Activated T-cell treated with anti-CD3 and anti-CD28 coated beads for 1 hour (primary cell): ENCODE results near the gene ATP9A.
"Not testable (repeated sequence)": the region's sequence is repeated elsewhere in the genome, so short reads cannot be mapped to it uniquely, and the experiment has no call there.

Experiments used
- DNase-seq: peaks from one replicate; pipeline ENCODE4 v3.0.0-alpha.2; 2020; ENCODE audit warnings: low read depth

ATP9A gene

DNA sequence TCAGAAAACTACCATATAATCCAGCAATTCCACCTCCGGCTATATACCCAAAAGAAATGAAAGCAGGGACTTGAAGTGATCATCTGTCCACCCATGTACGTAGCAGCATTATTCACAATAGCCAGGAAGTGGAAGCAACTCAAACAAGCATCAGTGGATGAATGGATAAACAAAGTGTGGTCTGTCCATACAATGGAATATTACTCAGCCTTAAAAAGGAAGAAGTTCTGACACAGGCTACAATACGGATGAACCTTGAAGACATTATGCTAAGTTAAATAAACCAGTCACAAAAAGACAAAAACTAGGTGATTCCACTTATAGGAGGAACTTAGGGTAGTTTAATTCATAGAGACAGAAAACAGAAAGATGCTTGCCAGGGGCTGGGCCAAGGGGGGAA is 76.5 kb downstream of the ATP9A start:
- DNase-seq: no peak

DNA sequence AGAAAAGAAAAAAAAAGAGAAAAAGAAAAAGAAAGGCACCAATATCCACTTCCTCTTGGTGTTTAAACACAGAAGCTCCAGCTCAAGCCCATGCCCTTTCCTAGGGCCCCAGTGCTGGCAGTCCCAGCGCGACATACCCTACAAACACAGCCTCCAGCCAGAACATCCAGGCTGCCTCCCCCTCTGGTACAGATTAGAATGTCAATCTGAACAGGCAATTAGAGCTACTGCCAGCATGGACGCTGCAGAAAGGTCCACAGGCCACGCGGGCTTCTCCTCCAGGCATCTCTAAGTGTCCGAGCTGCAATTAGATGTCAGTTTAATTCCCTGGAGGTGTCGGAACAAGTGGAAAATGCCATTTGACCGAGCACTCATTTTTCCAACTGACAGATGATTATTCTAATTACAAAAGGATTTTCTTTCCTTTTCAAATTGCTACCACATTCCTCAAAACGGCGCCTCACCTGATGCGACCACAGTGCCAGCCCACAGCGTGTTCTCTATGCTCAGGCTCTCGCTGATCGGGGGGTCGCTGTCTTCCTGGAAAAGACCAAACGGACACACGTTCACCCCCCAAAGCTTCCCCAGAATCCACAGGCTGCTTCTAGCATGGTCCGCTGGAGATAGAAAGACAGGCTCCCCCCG is 79.5 kb downstream of the ATP9A start:
- no peak for DNase-seq

DNA sequence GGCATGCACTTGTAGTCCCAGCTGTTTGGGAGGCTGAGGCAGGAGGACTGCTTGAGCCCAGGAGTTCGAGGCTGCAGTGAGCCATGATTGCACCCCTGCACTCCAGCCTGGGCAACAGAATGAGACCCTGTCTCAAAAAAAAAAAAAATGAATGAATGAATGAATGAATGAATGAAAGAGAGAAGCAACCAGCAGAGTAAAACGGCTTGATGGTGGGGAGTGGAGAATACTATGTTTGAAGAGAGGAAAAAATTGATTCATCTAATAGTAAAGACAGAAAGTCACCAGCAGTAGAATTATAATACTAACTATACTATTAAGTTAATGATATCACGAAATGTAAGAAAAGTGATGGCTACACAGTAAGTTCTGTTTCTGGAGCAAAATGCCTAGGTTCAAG is 80.6 kb downstream of the ATP9A start:
- DNase-seq: no peak

DNA sequence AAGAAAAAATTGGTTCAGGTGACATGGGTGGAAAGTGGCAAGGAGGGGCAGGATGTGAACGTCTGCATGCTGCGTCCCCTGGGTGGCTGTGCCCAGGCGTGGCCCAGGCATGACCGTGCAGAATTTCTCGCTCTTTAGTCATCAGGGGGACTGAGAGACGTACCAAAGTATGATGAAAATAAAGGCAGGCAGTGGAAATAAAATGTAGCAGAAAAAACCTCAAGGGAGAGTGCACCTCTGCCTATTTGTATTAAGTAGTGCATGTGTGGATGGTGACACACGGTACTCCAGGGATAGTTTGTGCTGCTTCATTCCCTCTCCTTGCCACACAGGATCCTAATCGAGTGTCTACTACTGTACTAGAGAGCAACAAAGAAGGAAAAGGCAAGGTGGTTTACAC is 81.1 kb downstream of the ATP9A start:
- no peak for DNase-seq

DNA sequence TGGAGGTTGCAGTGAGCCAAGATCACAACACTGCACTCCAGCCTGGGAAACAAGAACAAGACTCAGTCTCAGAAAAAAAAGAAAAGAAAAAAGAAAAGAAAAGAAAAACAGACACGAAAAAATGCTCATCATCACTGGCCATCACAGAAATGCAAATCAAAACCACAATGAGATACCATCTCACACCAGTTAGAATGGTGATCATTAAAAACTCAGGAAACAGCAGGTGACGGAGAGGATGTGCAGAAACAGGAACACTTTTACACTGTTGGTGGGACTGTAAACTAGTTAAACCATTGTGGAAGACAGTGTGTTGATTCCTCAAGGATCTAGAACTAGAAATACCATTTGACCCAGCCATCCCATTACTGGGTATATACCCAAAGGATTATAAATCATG is 82.7 kb downstream of the ATP9A start:
- not testable (repeated sequence) for DNase-seq

DNA sequence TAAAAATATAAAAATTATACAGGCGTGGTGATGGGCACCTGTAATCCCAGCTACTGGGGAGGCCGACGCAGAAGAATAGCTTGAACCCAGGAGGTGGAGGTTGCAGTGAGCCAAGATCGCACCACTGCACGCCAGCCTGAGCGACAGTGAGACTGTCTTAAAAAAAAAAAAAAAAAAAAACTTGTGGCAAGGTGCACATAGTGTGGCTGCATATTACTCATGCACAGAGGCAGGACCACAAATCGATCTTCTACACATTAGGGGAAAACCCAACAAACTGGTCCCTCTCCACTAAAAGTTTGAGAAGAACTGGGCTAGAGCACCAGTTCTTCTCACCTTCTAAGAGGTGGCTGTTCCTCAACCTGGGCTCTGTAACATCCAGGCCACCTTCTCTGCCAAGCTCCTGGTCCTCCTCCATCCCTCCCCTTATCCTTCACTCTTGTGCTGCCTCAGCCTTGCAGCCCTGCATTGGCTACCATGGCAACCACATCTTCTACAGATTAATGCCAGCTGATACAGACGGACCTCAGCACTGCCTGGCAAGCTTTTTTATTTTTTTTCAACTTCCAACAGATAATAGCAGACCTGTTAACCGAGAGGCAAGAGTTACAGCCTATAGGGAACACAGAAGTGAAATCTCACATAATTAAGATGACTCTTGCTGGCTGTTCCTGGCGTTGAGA is 88.0 kb downstream of the ATP9A start:
- no peak for DNase-seq

DNA sequence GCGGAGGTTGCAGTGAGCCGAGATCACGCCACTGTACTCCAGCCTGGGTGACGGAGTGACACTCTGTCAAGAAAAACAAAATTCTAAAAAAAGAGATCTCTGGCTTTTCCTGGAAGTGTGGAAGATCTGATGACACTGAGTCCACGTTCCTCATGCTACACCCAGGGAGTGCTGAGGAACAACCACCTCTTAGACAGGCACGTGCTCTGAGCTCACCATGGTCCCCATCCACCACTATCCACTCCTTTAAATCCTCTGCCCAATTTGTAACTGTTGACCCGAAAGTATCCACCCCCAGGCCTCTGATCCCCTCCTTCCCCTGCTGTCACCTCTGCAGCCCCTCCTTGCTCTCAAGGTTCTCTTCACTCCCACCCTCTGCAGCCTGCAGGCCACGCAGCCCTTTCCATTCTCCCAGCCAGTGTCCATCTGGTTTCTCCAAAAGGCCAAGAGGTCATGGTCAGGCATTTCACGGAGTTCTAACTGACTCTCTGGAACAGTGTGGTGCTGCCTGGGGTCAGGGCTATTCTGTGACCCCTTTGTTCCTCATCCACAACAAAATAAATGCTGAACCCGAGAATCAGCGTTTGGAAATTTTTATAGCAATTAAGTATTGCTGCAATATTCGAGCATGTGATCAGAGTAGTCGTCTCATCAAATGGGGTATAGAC is 88.8 kb downstream of the ATP9A start:
- DNase-seq: no peak

DNA sequence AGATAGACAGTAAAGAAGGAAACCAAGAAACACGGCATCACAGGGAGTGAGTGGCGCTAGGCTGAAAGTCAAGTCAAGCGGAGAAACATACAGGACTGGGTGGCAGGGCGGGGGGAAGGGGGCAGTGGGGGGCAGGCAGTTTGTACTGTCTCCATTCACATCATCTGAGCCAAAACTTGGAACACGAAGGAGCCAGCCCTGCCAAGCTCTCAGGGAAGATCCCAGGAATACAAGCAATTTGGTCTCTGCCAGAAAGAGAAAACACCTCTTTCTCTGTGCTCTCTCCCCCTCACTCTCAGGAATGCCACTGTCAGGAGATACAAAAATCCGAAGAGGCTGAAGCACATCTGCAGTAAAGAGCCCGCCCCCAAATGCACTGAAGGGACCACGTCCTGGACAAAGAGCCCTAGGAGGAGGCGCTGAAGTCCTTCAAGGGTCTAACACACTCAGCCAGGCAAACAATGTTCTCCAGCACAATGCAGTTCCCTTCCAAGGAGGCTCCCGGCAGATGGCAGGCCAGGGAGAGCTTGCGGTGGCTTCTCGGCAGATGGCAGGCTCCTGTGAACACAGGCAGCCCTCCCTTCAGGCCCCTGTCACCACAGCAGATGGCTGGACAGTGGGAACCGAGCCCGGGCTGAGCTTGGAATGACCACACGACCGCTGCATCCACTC is 90.0 kb downstream of the ATP9A start:
- DNase-seq: no peak

DNA sequence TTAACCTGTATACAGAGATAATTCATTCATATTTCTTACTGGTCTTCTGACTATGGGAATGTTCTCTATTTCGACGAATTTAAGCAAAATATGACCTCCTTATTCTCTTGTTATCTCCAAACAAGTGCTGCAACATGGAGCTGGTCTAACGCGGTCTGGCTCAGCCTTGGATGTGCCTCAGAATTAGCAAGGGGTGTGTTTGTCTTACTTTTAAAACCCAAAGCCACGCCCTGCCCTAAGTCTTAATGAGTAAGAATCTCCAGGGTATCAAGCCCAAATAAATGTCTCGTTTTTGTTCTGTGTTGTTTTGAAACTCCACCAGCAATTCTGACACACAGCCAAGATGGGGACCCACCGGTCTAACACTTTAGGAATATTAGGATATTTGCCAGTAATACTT is 99.2 kb downstream of the ATP9A start:
- DNase-seq: no peak

DNA sequence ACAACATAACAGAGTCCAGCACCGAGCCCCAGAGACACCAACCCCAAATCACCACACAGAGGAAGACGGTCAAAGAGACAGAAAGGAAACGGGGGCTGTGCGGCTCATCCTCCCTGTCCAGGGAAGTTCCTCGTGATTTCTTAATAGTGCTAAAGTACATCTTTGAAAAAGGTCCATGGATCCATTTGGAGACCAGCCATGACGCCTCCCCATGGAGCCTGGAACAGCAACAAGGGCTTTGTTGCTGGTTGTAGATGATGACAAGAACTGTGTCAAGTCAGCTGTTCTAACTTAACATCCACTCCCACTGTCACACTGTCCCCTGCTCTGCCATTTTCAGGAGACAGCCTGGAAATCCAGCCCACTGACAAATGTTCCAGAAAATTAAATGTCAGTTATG is 99.7 kb downstream of the ATP9A start:
- DNase-seq: no peak

DNA sequence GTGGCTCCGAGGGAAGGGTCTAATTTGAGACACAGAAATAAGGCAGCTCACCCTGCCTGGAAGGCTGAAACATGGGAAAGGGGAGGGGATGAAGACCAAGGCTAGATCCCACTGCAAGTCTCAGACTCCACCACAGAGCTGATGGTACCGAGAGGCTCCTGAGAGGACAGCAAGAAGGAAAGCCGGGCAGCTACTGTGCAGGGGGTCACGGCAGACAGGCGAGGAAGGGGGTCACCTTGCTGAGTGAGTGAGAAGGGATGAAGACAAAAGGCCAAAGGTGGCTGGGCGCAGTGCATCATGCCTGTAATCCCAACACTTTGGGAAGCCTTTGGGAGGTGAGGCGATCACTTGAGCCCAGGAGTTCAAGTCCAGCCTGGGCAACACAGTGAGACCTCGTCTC is 100.7 kb downstream of the ATP9A start:
- no peak for DNase-seq

DNA sequence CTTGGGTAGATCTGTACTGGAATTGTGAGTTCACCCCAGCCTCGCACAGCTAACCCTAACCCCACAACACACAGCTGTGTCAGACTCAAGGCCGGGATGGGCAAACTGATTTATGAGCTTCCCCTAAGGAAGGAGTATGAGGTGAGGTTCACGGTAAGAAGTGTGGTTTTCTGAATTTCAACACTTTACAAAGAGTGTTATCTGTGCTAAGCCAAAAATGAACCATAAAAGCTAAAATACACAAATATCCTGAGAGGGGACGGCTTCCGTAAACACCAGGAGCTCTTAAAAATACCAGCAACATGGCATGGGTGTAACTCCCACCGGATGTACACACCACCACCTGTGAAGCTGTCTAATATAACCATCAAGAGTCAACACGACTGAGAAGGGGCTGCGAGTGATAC is 101.2 kb downstream of the ATP9A start:
- DNase-seq: no peak

DNA sequence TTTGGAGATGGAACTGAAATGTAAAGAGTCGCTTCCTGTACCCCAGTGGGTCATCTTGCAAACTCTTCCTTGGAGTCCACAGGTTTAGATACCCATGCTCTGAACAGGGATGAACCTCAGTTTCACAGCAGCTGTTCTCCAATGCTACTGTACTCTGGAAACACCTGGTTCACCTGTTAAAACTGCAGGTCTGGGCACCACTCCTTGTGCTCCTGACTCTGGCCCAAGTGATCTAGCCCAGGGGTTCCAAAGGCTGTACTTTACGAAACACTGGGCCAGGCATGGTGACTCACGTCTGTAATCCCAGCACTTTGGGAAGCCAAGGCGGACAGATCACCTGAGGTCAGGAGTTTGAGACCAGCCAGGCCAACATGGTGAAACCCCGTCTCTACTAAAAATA is 102.1 kb downstream of the ATP9A start:
- DNase-seq: no peak

DNA sequence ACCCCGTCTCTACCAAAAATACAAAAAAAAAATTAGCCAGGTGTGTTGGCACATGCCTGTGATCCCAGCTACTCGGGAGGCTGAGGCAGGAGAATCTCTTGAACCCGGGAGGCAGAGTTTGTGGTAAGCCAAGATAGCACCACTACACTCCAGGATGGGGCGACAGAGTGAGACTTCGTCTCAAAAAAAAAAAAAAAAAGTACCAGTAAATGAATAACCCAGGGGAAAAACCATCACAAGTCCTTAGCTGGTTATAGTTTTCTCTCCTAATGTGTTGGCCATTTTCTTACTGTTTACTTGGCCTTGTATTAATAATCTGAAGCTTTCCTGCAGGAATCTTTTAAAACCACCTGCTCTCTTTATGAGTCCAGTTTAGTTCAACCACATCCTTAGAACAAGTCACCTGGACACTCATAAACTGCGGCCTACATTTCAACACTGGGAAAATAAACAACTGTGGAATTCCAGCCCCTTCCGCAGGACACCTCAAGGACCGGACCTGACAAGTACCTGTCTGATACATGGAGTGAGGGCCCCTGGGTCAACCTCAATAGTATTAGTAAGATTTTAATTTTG is 102.6 kb downstream of the ATP9A start:
- no peak for DNase-seq

DNA sequence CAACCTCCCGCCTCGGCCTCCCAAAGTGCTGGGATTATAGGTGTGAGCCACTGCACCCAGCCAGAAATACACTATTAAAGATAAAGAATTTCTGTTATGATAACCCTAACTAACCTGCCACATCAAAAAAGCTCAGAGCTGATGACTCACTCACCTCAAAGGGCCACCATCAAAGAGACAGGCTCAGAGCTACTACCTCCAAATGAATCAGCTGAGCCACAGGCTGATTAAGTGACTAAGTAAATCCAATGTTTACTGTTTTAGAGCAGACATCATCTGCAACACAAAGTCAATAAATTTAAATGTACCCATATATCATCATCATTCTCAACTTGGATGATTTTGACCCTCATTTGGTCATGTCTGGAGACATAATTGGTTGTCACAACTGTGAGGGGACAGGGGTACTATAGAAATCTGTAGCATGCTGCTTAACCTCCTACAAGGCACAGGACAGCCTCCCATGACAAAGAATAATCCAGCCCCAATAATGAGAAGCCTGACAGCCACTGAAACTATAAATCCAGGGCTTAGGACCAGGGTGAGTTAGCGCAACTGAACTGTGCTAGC is 106.5 kb downstream of the ATP9A start:
- DNase-seq: no peak

DNA sequence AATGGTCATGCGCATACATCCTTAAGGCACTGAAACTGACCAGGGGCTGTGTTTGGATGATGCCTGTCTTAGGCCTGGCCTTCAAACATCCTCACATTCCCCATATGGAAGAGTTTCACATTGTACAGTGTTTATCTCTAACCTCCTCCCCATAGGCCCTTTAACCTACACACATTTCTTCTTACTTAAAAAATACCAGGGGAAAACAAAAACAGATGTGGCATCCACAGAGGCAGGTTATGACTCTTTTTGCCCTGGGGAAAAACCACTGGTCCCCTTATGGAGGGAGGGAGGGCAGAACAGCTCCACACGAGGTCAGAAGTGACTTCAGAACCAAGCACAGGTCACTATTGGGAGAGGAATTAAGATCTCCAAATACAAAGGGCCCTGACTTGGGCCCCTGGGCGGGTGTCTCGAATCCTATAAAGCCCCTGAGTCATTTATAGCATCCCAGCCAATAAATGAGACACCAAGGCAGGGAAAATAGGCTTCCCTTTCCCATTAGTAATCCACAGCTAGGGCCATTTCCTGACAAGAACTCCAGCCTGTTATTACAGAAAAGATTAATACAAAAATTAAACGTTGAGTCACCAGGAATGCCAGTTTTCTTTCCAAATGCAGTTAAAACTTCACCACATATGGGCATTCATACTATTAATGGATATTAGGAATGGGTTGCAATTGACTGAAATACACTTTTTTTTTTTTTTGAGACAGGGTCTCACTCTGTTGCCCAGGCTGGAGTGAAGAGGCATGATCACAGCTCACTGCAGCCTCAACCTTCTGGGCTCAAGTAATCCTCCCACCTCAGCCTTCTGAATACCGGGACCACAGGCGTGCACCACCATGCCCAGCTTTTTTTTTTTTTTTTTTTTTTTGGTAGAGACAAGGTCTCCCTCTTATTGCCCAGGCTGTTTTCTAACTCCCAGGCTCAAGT is 107.2 kb downstream of the ATP9A start:
- DNase-seq: no peak

DNA sequence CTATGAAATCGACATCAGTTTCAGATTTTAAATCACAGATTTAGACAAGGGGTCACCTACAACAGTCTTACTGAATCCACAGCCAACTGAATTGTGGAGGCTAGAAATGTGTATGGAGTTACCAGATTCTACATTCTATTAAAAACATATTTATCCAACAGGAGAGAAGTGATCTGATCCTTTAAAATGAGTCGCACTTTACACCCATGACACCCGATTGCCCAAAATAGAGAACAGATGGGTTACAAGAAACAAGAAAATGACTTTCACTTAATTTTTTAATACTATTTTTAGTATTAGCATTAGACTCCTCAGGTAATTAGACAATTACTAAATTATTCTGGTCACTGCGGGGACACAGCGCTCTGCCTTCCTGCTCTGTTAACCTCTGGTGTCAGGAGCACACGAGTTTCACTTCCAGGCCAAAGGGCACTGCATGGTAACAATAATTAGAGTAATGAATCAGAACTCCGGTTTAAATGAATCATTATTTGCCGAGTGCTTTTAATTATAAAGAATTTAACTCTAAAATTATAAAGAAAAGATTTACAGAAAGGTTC is 108.6 kb downstream of the ATP9A start:
- no peak for DNase-seq

DNA sequence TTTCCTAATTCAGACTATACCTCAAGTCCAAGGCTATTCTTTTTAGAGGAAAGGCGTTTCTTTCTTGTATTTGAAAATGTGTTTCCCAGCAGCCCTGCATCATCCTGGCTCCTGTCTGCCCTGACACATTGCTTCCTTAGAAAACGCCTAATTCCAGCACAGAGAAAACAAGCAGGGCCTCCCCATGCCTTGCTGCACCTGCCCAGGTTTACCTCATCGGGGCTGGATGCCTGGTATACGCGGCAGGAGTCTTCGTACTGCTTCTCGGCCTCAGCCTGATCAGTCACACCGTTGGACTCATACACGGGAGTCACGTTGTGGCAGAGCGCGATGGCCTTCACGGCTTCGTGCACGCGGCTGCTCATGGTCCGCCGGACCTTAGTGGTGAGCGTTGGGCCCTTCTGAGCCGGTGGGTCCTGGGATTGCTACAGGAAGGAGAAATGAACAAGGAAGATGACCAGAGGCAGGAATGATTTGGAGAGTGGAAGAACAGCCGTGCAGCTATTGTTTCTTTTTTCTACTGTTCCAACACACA is 111.4 kb downstream of the ATP9A start:
- no peak for DNase-seq

DNA sequence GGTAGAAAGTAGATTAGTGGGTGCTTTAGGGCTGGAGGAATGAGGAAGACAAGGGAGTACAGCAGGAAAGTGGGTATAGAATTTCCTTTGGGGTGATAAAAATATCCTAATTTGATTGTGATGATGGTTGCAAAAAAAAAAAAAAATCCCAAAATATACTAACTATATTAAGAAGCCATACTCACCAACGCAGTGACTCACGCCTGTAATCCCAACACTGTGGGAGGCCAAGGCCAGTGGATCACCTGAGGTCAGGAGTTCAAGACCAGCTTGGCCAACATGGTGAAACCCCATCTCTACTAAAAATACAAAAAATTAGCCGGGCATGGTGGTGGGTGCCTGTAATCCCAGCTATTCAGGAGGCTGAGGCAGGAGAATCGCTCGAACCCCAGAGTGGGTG is 112.1 kb downstream of the ATP9A start:
- DNase-seq: not testable (repeated sequence)

DNA sequence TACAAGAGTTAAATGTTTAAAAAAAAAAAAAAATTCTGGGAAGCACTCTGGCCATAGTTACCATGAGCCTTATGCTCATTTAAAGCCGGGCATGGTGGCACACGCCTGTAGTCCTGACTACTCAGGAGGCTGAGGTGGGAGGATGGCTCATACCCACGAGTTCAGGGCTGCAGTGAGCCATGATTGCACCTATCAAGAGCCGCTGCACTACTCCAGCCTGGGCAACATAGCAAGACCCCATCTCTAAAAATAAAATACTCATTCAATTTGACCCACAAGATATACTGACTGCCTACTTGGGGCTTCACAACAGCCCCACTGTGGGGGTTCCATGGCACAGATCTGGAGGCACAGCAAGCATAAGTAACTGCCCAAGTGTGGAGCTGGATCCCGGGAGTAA is 113.7 kb downstream of the ATP9A start:
- DNase-seq: no peak

DNA sequence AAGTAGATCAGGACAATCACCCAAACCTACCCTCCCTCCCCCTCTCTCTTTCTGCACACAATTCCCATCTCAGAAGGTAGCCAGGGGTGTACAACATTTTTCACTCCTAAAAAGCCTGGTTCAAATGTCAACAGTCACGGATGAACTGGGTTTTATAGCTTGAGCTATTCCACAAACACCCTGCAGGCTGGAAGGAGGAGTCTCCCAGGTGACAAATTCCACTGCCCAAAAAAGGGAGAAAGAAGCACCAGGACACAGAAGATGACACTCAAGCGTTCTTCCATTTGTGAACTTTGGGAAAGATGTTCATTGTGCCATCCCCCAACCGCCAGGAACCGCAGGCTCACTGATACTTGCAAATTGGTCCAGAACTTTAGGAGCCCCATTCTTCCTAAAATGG is 114.1 kb downstream of the ATP9A start:
- no peak for DNase-seq
